K562 (cell line): ENCODE measurements around the gene SMARCA4. TPM values are rescaled to one million over a fixed set of nuclear protein-coding genes. Genes with fewer than 3 reads are reported as not detected.

ENCODE experiments used
- BCL6 ChIP-seq: fragments of 250-450 bp; sonication (Bioruptor Pico); IDR thresholded peaks from 2 replicates; pipeline ENCODE4 v1.4.0; 2020
- E2F5 ChIP-seq: sonication (generic); formaldehyde crosslinking; IDR thresholded peaks from 2 replicates; pipeline ENCODE4 v1.8.0; 2022; ENCODE audit warnings: mild to moderate bottlenecking, missing genetic modification reagents
- EHMT2 ChIP-seq: fragments of 450-650 bp; IDR thresholded peaks from 2 replicates; pipeline ENCODE4 v1.6.1; 2018; ENCODE audit warnings: antibody characterized with exemption
- EP400 ChIP-seq: fragments of 450-650 bp; IDR thresholded peaks from 2 replicates; pipeline ENCODE4 v1.6.1; 2017; ENCODE audit warnings: antibody characterized with exemption, mild to moderate bottlenecking, moderate library complexity
- EWSR1 ChIP-seq: fragments of 450-650 bp; IDR thresholded peaks from 2 replicates; pipeline ENCODE4 v1.6.1; 2018; ENCODE audit warnings: borderline replicate concordance, mild to moderate bottlenecking, low read depth, moderate library complexity; ENCODE audit not compliant: partially characterized antibody
- FOS ChIP-seq: IDR thresholded peaks from 3 replicates; pipeline ENCODE4 v1.6.1; 2011; ENCODE audit not compliant: insufficient read length; ENCODE audit errors: extremely low read depth
- FOXA3 ChIP-seq, 2 experiments: fragments of 450-650 bp in 1 of 2; sonication (generic) in 1 of 2; formaldehyde crosslinking; IDR thresholded peaks in 1 of 2; conservative IDR thresholded peaks in 1 of 2; 2 replicates each; pipeline versions ENCODE4 v1.4.0 to v1.8.0; 2020 to 2022; ENCODE audit warnings: mild to moderate bottlenecking in 2 of 2, missing genetic modification reagents in 1 of 2
- LARP7 ChIP-seq: fragments of 450-650 bp; IDR thresholded peaks from 2 replicates; pipeline ENCODE4 v1.6.1; 2016
- MAZ ChIP-seq, 2 experiments: fragments of 450-650 bp in 1 of 2; sonication (generic) in 1 of 2; formaldehyde crosslinking; IDR thresholded peaks in 1 of 2; conservative IDR thresholded peaks in 1 of 2; 2 replicates each; pipeline versions ENCODE4 v1.4.0 to v1.5.0; 2020; ENCODE audit warnings: mild to moderate bottlenecking in 1 of 2, missing genetic modification reagents in 1 of 2
- POLR3G ChIP-seq: IDR thresholded peaks from 2 replicates; pipeline ENCODE4 v1.6.1; 2011; ENCODE audit not compliant: insufficient read length, insufficient replicate concordance; ENCODE audit errors: extremely low read depth
- SP1 ChIP-seq: sonication (generic); formaldehyde crosslinking; IDR thresholded peaks from 2 replicates; pipeline ENCODE4 v1.8.1; 2022; ENCODE audit warnings: mild to moderate bottlenecking, missing genetic modification reagents
- SREBF2 ChIP-seq: sonication (generic); formaldehyde crosslinking; IDR thresholded peaks from 2 replicates; pipeline ENCODE4 v1.4.0; 2020; ENCODE audit warnings: mild to moderate bottlenecking, missing genetic modification reagents
- STAT6 ChIP-seq: sonication (generic); formaldehyde crosslinking; IDR thresholded peaks from 2 replicates; pipeline ENCODE4 v1.8.1; 2023; ENCODE audit warnings: mild to moderate bottlenecking, missing genetic modification reagents
- TAF1 ChIP-seq: IDR thresholded peaks from 2 replicates; pipeline ENCODE4 v1.6.1; 2011; ENCODE audit warnings: mild to moderate bottlenecking, low read length, moderate library complexity; ENCODE audit not compliant: insufficient read depth, control insufficient read depth, severe bottlenecking; ENCODE audit errors: extremely low read depth
- TBL1XR1 ChIP-seq, 2 experiments: IDR thresholded peaks; 2 replicates each; pipeline ENCODE4 v1.6.1; 2012; ENCODE audit warnings: improper control_type of control experiment in 2 of 2, low read length in 2 of 2, mild to moderate bottlenecking in 1 of 2
- TEAD2 ChIP-seq: fragments of 450-650 bp; IDR thresholded peaks from 2 replicates; pipeline ENCODE4 v1.6.1; 2016; ENCODE audit warnings: missing genetic modification characterization, control low read depth, missing compliant biosample characterization
- TOE1 ChIP-seq, 2 experiments: fragments of 450-650 bp in 1 of 2; sonication (generic) in 1 of 2; formaldehyde crosslinking in 1 of 2; IDR thresholded peaks; 2 replicates each; pipeline versions ENCODE4 v1.7.1 to v1.8.0; 2016 to 2022; ENCODE audit warnings: borderline replicate concordance in 2 of 2, mild to moderate bottlenecking in 2 of 2, antibody characterized with exemption in 1 of 2, inconsistent platforms in 1 of 2, low read depth in 1 of 2, missing genetic modification reagents in 1 of 2, moderate library complexity in 1 of 2
- ZKSCAN3 ChIP-seq: fragments of 250-450 bp; sonication (Bioruptor Pico); IDR thresholded peaks from 2 replicates; pipeline ENCODE4 v1.4.0; 2020
- ZNF311 ChIP-seq: fragments of 250-450 bp; sonication (Bioruptor Pico); IDR thresholded peaks from 2 replicates; pipeline ENCODE4 v1.4.0; 2020; ENCODE audit warnings: mild to moderate bottlenecking, moderate library complexity
- ZNF740 ChIP-seq, 3 experiments: fragments of 200-800 bp in 1 of 3; sonication (Bioruptor generic) in 1 of 3; sonication (generic) in 1 of 3; formaldehyde crosslinking in 1 of 3; IDR thresholded peaks; 2 replicates each; pipeline versions ENCODE4 v1.6.1 to v1.8.0; 2016 to 2022; ENCODE audit warnings: mild to moderate bottlenecking in 2 of 3, missing compliant biosample characterization in 2 of 3, missing genetic modification characterization in 2 of 3, missing genetic modification reagents in 1 of 3
- ZNF764 ChIP-seq: fragments of 250-450 bp; sonication (Bioruptor Pico); IDR thresholded peaks from 2 replicates; pipeline ENCODE4 v1.4.0; 2020; ENCODE audit warnings: low read depth, mild to moderate bottlenecking, moderate library complexity
- ZSCAN32 ChIP-seq: fragments of 450-650 bp; formaldehyde crosslinking; IDR thresholded peaks from 2 replicates; pipeline ENCODE4 v1.4.0; 2020; ENCODE audit warnings: mild to moderate bottlenecking, moderate library complexity
- polyA plus RNA-seq, 8 experiments: library from polyadenylated mRNA; depleted of rRNA in 4 of 8; stranded (reverse) in 5 of 8; unstranded in 3 of 8; fragments of >200 nt; fragmentation: Nextera tagmentation in 2 of 8; fragmentation: Illumina TruSeq in 1 of 8; extraction: Ambion mirVana in 2 of 8; extraction: Trizol in 1 of 8; gene quantifications; 2 replicates each; pipeline versions ENCODE4 v1.2.1 to v1.2.3, GENCODE V29; 2011 to 2014; ENCODE audit warnings: inconsistent platforms in 1 of 8, missing spikeins in 1 of 8
- total RNA-seq, 7 experiments: library from RNA; depleted of rRNA in 6 of 7; stranded (reverse); fragments of >200 nt in 6 of 7; fragmentation: Illumina TruSeq in 2 of 7; extraction: Trizol in 2 of 7; gene quantifications; 2 replicates each; pipeline versions ENCODE4 v1.2.1 to v1.2.3, GENCODE V29; 2011 to 2021; ENCODE audit warnings: low replicate concordance in 1 of 7

Gene SMARCA4
- total and polyA plus RNA-seq, 9 of the 15 experiments (the other 6 are each of a cell fraction or from before 2014, with no cell fraction given) = 19.3 to 207 (median 52.1) TPM

- no peak for TF ChIP-seq EHMT2
- TF ChIP-seq ZNF740 (CRISPR knock-in tag; IDR thresholded peaks at IDR 0.05) = no peak; the same call in none of the 2 replicates
- no peak; a peak in 1 of 4 replicates for TF ChIP-seq ZNF740 (tag; IDR thresholded peaks at IDR 0.05)
- peak; percentile 70 for TF ChIP-seq TOE1 (IDR thresholded peaks at IDR 0.05; ENCODE audit: borderline replicate concordance)
- TF ChIP-seq TOE1 (CRISPR knock-in tag; IDR thresholded peaks at IDR 0.05; ENCODE audit: borderline replicate concordance, low read depth) = no peak
- TF ChIP-seq SREBF2 (CRISPR knock-in tag) = no peak
- no peak for TF ChIP-seq ZNF311 (CRISPR knock-in tag)
- no peak for TF ChIP-seq ZNF764 (CRISPR knock-in tag)
- TF ChIP-seq ZKSCAN3 (CRISPR knock-in tag) = no peak
- TF ChIP-seq STAT6 (CRISPR knock-in tag) = no peak
- TF ChIP-seq TAF1 = peak; percentile 92
- TF ChIP-seq TEAD2 (tag) = no peak
- peak in 1 of 2 experiments; percentile 59; a peak in 2 of 4 replicates for TF ChIP-seq TBL1XR1 (IDR thresholded peaks at IDR 0.05; ENCODE audit: low read length in 2 of 2)
- no peak for TF ChIP-seq EWSR1
- no peak for TF ChIP-seq E2F5 (CRISPR knock-in tag)
- TF ChIP-seq ZSCAN32 (CRISPR knock-in tag) = 0 out of 2 replicates have a peak, but pooled peaks have one; percentile 4
- TF ChIP-seq LARP7 = no peak
- TF ChIP-seq EP400 = peak; percentile 95
- TF ChIP-seq MAZ (CRISPR knock-in tag; conservative IDR thresholded peaks at IDR 0.05 in 1 of 2, IDR thresholded peaks at IDR 0.05 in 1 of 2) = peak; percentile 35 to 87; a peak in 2 of 4 replicates
- peak; percentile 87 for TF ChIP-seq SP1 (CRISPR knock-in tag)
- TF ChIP-seq POLR3G = no peak
- TF ChIP-seq FOXA3 (CRISPR knock-in tag; conservative IDR thresholded peaks at IDR 0.05 in 1 of 2, IDR thresholded peaks at IDR 0.05 in 1 of 2) = no peak; a peak in 1 of 4 replicates
- no peak for TF ChIP-seq FOS
- TF ChIP-seq BCL6 (CRISPR knock-in tag) = no peak
Observed at GRCh38 chr19:10928563-10929401, 32.0 kb upstream of the SMARCA4 start, which contains the start of the genes TIMM29 and YIPF2 (continued).
